CD4-positive, alpha-beta T cell (primary cell): ENCODE measurements around the gene CCBE1. TPM values are rescaled to one million over a fixed set of nuclear protein-coding genes. Genes with fewer than 3 reads are reported as not detected.

ENCODE experiments used
- ATAC-seq: fragments of 200-7000 bp; cut with Tn5 transposase; one replicate; pipeline ENCODE4 v1.10.0; 2022; ENCODE audit warnings: mild to moderate bottlenecking; ENCODE audit not compliant: poor library complexity
- CTCF ChIA-PET: fragments of 350-600 bp; sonication (Branson Sonifier 250); formaldehyde crosslinking; loops from one replicate; lab custom pipeline; 2021; ENCODE audit warnings: antibody characterized with exemption, inconsistent platforms; lab: Charles Lee
- POLR2A ChIA-PET: fragments of 350-600 bp; sonication (Branson Sonifier 250); formaldehyde crosslinking; loops from one replicate; lab custom pipeline; 2021; ENCODE audit warnings: antibody characterized with exemption, inconsistent platforms; lab: Charles Lee
- DNase-seq, 14 experiments: peaks; one replicate each; pipeline ENCODE4 v3.0.0-alpha.2; 2013 to 2020; ENCODE audit warnings: mixed read lengths in 2 of 14
- H3K27ac ChIP-seq, 2 donors: one replicate each; pipeline versions ENCODE4 v1.5.1 to v1.7.0; 2013; ENCODE audit warnings: low read length in 2 of 2, low read depth in 1 of 2, mild to moderate bottlenecking in 1 of 2
- H3K27me3 ChIP-seq, 2 experiments: 1 replicate in 1 of 2; 2 replicates in 1 of 2; pipeline versions ENCODE4 v1.6.1 to v1.7.0; 2013; ENCODE audit warnings: low read length in 2 of 2, control low read depth in 1 of 2, mild to moderate bottlenecking in 1 of 2, moderate library complexity in 1 of 2; ENCODE audit not compliant: insufficient read depth in 2 of 2, control insufficient read depth in 1 of 2
- H3K36me3 ChIP-seq: one replicate; pipeline ENCODE4 v1.6.1; 2013; ENCODE audit warnings: low read length, control low read depth; ENCODE audit not compliant: insufficient read depth
- H3K4me1 ChIP-seq: one replicate; pipeline ENCODE4 v1.6.1; 2013; ENCODE audit warnings: low read length, control low read depth; ENCODE audit not compliant: insufficient read depth
- H3K4me3 ChIP-seq: one replicate; pipeline ENCODE4 v1.5.1; 2013; ENCODE audit warnings: mild to moderate bottlenecking, low read length, moderate library complexity
- H3K9me3 ChIP-seq, 2 experiments: 1 replicate in 1 of 2; 2 replicates in 1 of 2; pipeline versions ENCODE4 v1.6.1 to v1.7.0; 2013; ENCODE audit warnings: low read length in 2 of 2, mild to moderate bottlenecking in 2 of 2, control low read depth in 1 of 2, moderate library complexity in 1 of 2; ENCODE audit not compliant: control insufficient read depth in 1 of 2, insufficient read depth in 1 of 2
- H3K27ac Mint-ChIP-seq: one replicate; pipeline ENCODE4 v1.8.0; 2020; ENCODE audit warnings: mixed read lengths
- H3K27me3 Mint-ChIP-seq: one replicate; pipeline ENCODE4 v1.8.0; 2021; ENCODE audit warnings: mixed read lengths
- H3K36me3 Mint-ChIP-seq: one replicate; pipeline ENCODE4 v1.8.0; 2021; ENCODE audit warnings: low read depth, mixed read lengths
- H3K4me1 Mint-ChIP-seq: one replicate; pipeline ENCODE4 v1.8.0; 2021; ENCODE audit warnings: low read depth, mixed read lengths
- H3K4me3 Mint-ChIP-seq: one replicate; pipeline ENCODE4 v1.8.0; 2020; ENCODE audit warnings: mild to moderate bottlenecking, mixed read lengths
- H3K9me3 Mint-ChIP-seq: one replicate; pipeline ENCODE4 v1.8.0; 2020; ENCODE audit warnings: mixed read lengths
- CTCF ChIP-seq: fragments of 200-600 bp; IDR thresholded peaks from one replicate; pipeline ENCODE4 v1.8.0; 2022; ENCODE audit warnings: antibody characterized with exemption, mild to moderate bottlenecking
- intact Hi-C, 2 experiments: fragments of 100-400 bp; cut with DNase I in 1 of 2; cut with micrococcal nuclease in 1 of 2; formaldehyde crosslinking; loops; one replicate each; pipeline versions ENCODE4 v1.15.1 to v1.9.0; 2023 to 2025; cut with DNase I, micrococcal nuclease
- total RNA-seq, 174 experiments: library from RNA in 2 of 174; stranded (reverse) in 2 of 174; gene quantifications; one replicate each; pipeline ENCODE4 v1.2.3 and lab custom pipeline; 2021 to 2026

Gene CCBE1
- total RNA-seq, 2 experiments from 2014 or later, result not detected

GRCh38 chr18:59515147-59515546 is 182.1 kb downstream of the CCBE1 start:
- peaks cover 64% of the 10 kb centered on the region for H3K27me3 Mint-ChIP-seq
- H3K27ac ChIP-seq, result no peak overlapping the region
- H3K4me3 ChIP-seq, result no peak overlapping the region
- H3K9me3 ChIP-seq, result peaks cover 0 to 10% of the 10 kb centered on the region in 2 experiments
- ChIA-PET POLR2A (no interaction called here), CTCF (no interaction called here)
- no peak overlapping the region for H3K4me3 Mint-ChIP-seq
- no peaks in the 10 kb centered on the region for H3K9me3 Mint-ChIP-seq
- DNase-seq (no peak), ATAC-seq (no peak)
- H3K36me3 ChIP-seq, result no peaks in the 10 kb centered on the region
- no peak for TF ChIP-seq CTCF
- H3K36me3 Mint-ChIP-seq, result no peaks in the 10 kb centered on the region
- H3K27me3 ChIP-seq, result peaks cover 0 to 8% of the 10 kb centered on the region in 2 experiments
- no peaks in the 10 kb centered on the region for H3K4me1 Mint-ChIP-seq
- H3K27ac Mint-ChIP-seq, result no peak overlapping the region
- intact Hi-C loops, result no loop called here
- H3K4me1 ChIP-seq, result no peaks in the 10 kb centered on the region

- Mint-ChIP-seq H3K4me1 (no peaks in the 10 kb centered on the region), H3K27ac (no peak overlapping the region), H3K9me3 (no peaks in the 10 kb centered on the region), H3K27me3 (peaks cover 64% of the 10 kb centered on the region), H3K4me3 (no peak overlapping the region), H3K36me3 (no peaks in the 10 kb centered on the region)
- Histone ChIP-seq H3K36me3 (no peaks in the 10 kb centered on the region), H3K9me3 (peaks cover 0 to 10% of the 10 kb centered on the region in 2 experiments), H3K27me3 (peaks cover 0 to 8% of the 10 kb centered on the region in 2 experiments), H3K4me1 (no peaks in the 10 kb centered on the region), H3K4me3 (no peak overlapping the region), H3K27ac (no peak overlapping the region)
- intact Hi-C loops, result no loop called here
- ChIA-PET CTCF (no interaction called here), POLR2A (no interaction called here)
- no peak for TF ChIP-seq CTCF
- no peak for DNase-seq
- no peak for ATAC-seq
Observed at GRCh38 chr18:59514203-59514602, 183.0 kb downstream of the CCBE1 start.

GRCh38 chr18:59512025-59512755 is 185.0 kb downstream of the CCBE1 start:
- Histone ChIP-seq H3K36me3 (no peaks in the 10 kb centered on the region), H3K9me3 (peaks cover 0 to 10% of the 10 kb centered on the region in 2 experiments), H3K27me3 (peaks cover 0 to 8% of the 10 kb centered on the region in 2 experiments), H3K27ac (no peak overlapping the region), H3K4me1 (no peaks in the 10 kb centered on the region), H3K4me3 (no peak overlapping the region)
- ChIA-PET POLR2A (interaction anchor here (0.6 kb wide), 1 partner anchor 473 kb away, joined by 3 read pairs; no protein-coding TSS in a partner anchor), CTCF (no interaction called here)
- no peak overlapping the region for H3K4me3 Mint-ChIP-seq
- TF ChIP-seq CTCF, result no peak
- peaks cover 51% of the 10 kb centered on the region for H3K27me3 Mint-ChIP-seq
- H3K36me3 Mint-ChIP-seq, result no peaks in the 10 kb centered on the region
- no peak overlapping the region for H3K27ac Mint-ChIP-seq
- H3K4me1 Mint-ChIP-seq, result no peaks in the 10 kb centered on the region
- intact Hi-C loops, result no loop called here
- H3K9me3 Mint-ChIP-seq, result no peaks in the 10 kb centered on the region
- DNase-seq (no peak), ATAC-seq (no peak)
